Measurements from ENCODE around the gene SMPD3.

The SMPD3 gene

GRCh38 chr16:68470461-68471150 is 22.3 kb upstream of the SMPD3 start:
- no peak for DNase-seq (ENCODE audit: low spot score)

- no peak for DNase-seq (ENCODE audit: low spot score)
These were observed 21.6 kb upstream of the SMPD3 start for GRCh38 chr16:68469796-68470460.

GRCh38 chr16:68468842-68469241 is 20.5 kb upstream of the SMPD3 start:
- no peak for DNase-seq (ENCODE audit: low spot score)

GRCh38 chr16:68466174-68466573 is 17.9 kb upstream of the SMPD3 start:
- no peak for DNase-seq (ENCODE audit: low spot score)

GRCh38 chr16:68463904-68464303 is 15.6 kb upstream of the SMPD3 start:
- no peak for DNase-seq (ENCODE audit: low spot score)

GRCh38 chr16:68460067-68460466 is 11.8 kb upstream of the SMPD3 start:
- no peak for DNase-seq (ENCODE audit: low spot score)

- no peak for DNase-seq (ENCODE audit: low spot score)
These were observed 11.1 kb upstream of the SMPD3 start for GRCh38 chr16:68459457-68459856.

- DNase-seq (ENCODE audit: low spot score), result no peak
These were observed 10.2 kb upstream of the SMPD3 start for GRCh38 chr16:68458551-68458950.

GRCh38 chr16:68458101-68458500 is 9.8 kb upstream of the SMPD3 start:
- no peak for DNase-seq (ENCODE audit: low spot score)

- DNase-seq (ENCODE audit: low spot score), result no peak
These were observed 7.3 kb upstream of the SMPD3 start for GRCh38 chr16:68455631-68456030.

- no peak for DNase-seq (ENCODE audit: low spot score)
These were observed 6.7 kb upstream of the SMPD3 start for GRCh38 chr16:68454920-68455435.

- no peak for DNase-seq (ENCODE audit: low spot score)
These were observed 5.5 kb upstream of the SMPD3 start for GRCh38 chr16:68453816-68454215.

- DNase-seq (ENCODE audit: low spot score), result peak; percentile 66
These were observed 3.9 kb upstream of the SMPD3 start for GRCh38 chr16:68452176-68452575.

- no peak for DNase-seq (ENCODE audit: low spot score)
These were observed 3.4 kb upstream of the SMPD3 start for GRCh38 chr16:68451676-68452075.

GRCh38 chr16:68450741-68451255 is 2.5 kb upstream of the SMPD3 start:
- DNase-seq (ENCODE audit: low spot score), result no peak

- DNase-seq (ENCODE audit: low spot score), result no peak
These were observed 502 bp downstream of the SMPD3 start for GRCh38 chr16:68447653-68448359.

GRCh38 chr16:68446681-68447652 is 1.3 kb downstream of the SMPD3 start:
- no peak for DNase-seq (ENCODE audit: low spot score)

GRCh38 chr16:68445458-68445857 is 2.9 kb downstream of the SMPD3 start:
- peak; percentile 60 for DNase-seq (ENCODE audit: low spot score)

GRCh38 chr16:68444056-68444657 is 4.2 kb downstream of the SMPD3 start:
- peak; percentile 41 for DNase-seq (ENCODE audit: low spot score)

GRCh38 chr16:68436581-68436980 is 11.7 kb downstream of the SMPD3 start:
- DNase-seq (ENCODE audit: low spot score), result no peak

- DNase-seq (ENCODE audit: low spot score), result no peak
These were observed 13.6 kb downstream of the SMPD3 start for GRCh38 chr16:68434624-68435210.

Data from hepatic stellate cell (primary cell).